RKO (cell line): Measurements from ENCODE around the gene CDIPT.

ENCODE experiments used
- DNase-seq: peaks from one replicate; pipeline ENCODE4 v3.0.0-alpha.2; 2016; ENCODE audit warnings: low spot score

The CDIPT gene

DNA sequence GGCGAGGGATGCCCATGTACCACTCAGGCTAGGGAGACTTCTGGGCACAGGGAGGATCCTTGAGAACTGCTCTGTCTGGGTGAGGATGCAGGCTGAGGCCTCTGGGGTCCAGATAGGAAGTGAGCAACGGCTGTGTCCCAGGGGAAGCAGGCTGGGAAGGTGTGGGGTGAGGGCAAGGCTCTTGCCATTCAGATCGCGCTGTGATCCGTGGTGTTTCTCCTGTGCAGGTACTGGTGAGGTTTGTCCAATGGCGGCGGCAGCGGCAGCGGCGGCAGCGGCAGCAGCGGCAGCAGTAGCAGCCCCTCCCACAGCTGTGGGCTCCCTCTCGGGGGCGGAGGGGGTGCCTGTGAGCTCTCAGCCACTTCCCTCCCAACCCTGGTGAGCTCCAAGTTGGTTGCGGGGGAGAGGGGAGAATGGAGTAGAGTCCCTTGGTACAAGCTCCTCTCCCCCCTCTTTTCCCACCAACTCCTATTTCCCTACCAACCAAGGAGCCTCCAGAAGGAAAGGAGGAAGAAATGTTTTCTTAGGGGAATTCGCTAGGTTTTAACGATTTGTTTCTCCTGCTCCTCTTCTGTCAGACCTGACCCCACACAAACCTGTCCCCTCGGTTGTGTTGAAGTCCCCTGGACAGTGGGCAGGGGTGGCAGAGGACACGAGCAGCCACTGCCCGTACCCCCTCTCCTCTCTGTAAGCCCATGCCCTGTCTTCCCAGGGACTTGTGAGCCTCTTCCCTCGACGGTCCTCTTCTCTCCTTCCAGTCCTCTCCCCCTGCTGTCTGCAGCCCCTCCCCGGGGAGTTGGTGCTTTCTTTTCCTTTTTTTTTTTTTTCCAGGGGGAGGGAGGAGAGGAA is 53.0 kb downstream of the CDIPT start:
- DNase-seq, result peak; percentile 67

GRCh38 chr16:29809031-29809747 is 53.8 kb downstream of the CDIPT start:
- DNase-seq, result peak; percentile 43
